ENCODE data around the gene HIVEP3. TPM values are rescaled to one million over a fixed set of nuclear protein-coding genes. Genes with fewer than 3 reads are reported as not detected.

The HIVEP3 gene
- total and polyA plus RNA-seq, 4 donors = 7.0 to 14.7 (median 8.8) TPM

GRCh38 chr1:41611068-41611931 lies 307.4 kb downstream of the HIVEP3 start:
- H3K36me3 ChIP-seq (ENCODE audit: control insufficient read depth in 4 of 4, insufficient read depth in 4 of 4, low read length in 4 of 4) = no peaks in the 10 kb centered on the region
- no peak overlapping the region for H3K4me3 ChIP-seq
- no peak overlapping the region for H3K27ac ChIP-seq (ENCODE audit: low read depth in 1 of 2, low read length in 1 of 2)
- no peak for TF ChIP-seq CTCF (IDR thresholded peaks at IDR 0.05; ENCODE audit: control extremely low read depth, extremely low read depth)
- no peaks in the 10 kb centered on the region for H3K27me3 ChIP-seq (ENCODE audit: control insufficient read depth in 3 of 3, insufficient read depth in 3 of 3, low read length in 2 of 3)
- DNase-seq = no peak
- no peak for ATAC-seq (ENCODE audit: insufficient read depth, low FRiP score)
- WGBS, 2 donors = 83% methylated on average over 17 of the region's 17 CpGs
- H3K9me3 ChIP-seq (ENCODE audit: control insufficient read depth in 4 of 4, insufficient read depth in 3 of 4, low read length in 3 of 4) = no peaks in the 10 kb centered on the region
- peaks cover 0 to 10% (median 0%) of the 10 kb centered on the region in 5 donors for H3K4me1 ChIP-seq (ENCODE audit: control insufficient read depth in 5 of 5, insufficient read depth in 5 of 5, low read length in 5 of 5)
- H3K9ac ChIP-seq (ENCODE audit: insufficient read depth in 1 of 2, low read length in 2 of 2) = no peak overlapping the region

GRCh38 chr1:41610361-41610760 lies 308.4 kb downstream of the HIVEP3 start:
- Histone ChIP-seq H3K27me3 (ENCODE audit: control insufficient read depth in 3 of 3, insufficient read depth in 3 of 3, low read length in 2 of 3) (no peaks in the 10 kb centered on the region), H3K4me3 (no peak overlapping the region), H3K27ac (ENCODE audit: low read depth in 1 of 2, low read length in 1 of 2) (no peak overlapping the region), H3K9me3 (ENCODE audit: control insufficient read depth in 4 of 4, insufficient read depth in 3 of 4, low read length in 3 of 4) (no peaks in the 10 kb centered on the region), H3K9ac (ENCODE audit: insufficient read depth in 1 of 2, low read length in 2 of 2) (no peak overlapping the region), H3K36me3 (ENCODE audit: control insufficient read depth in 4 of 4, insufficient read depth in 4 of 4, low read length in 4 of 4) (no peaks in the 10 kb centered on the region), H3K4me1 (ENCODE audit: control insufficient read depth in 5 of 5, insufficient read depth in 5 of 5, low read length in 5 of 5) (peaks cover 0 to 10% (median 0%) of the 10 kb centered on the region in 5 donors)
- no peak for TF ChIP-seq CTCF (IDR thresholded peaks at IDR 0.05; ENCODE audit: control extremely low read depth, extremely low read depth)
- 94 to 98% methylated on average over 4 of the region's 4 CpGs for WGBS, 2 donors
- DNase-seq (no peak), ATAC-seq (ENCODE audit: insufficient read depth, low FRiP score) (no peak)

- Histone ChIP-seq H3K9ac (ENCODE audit: insufficient read depth in 1 of 2, low read length in 2 of 2) (no peak overlapping the region), H3K36me3 (ENCODE audit: control insufficient read depth in 4 of 4, insufficient read depth in 4 of 4, low read length in 4 of 4) (no peaks in the 10 kb centered on the region), H3K9me3 (ENCODE audit: control insufficient read depth in 4 of 4, insufficient read depth in 3 of 4, low read length in 3 of 4) (no peaks in the 10 kb centered on the region), H3K4me1 (ENCODE audit: control insufficient read depth in 5 of 5, insufficient read depth in 5 of 5, low read length in 5 of 5) (peaks cover 0 to 10% (median 0%) of the 10 kb centered on the region in 5 donors), H3K27me3 (ENCODE audit: control insufficient read depth in 3 of 3, insufficient read depth in 3 of 3, low read length in 2 of 3) (no peaks in the 10 kb centered on the region), H3K27ac (ENCODE audit: low read depth in 1 of 2, low read length in 1 of 2) (no peak overlapping the region), H3K4me3 (no peak overlapping the region)
- no peak for TF ChIP-seq CTCF (IDR thresholded peaks at IDR 0.05; ENCODE audit: control extremely low read depth, extremely low read depth)
- DNase-seq = no peak
- 96 to 98% methylated on average over 10 of the region's 10 CpGs for WGBS, 2 donors
- no peak for ATAC-seq (ENCODE audit: insufficient read depth, low FRiP score)
Measured at GRCh38 chr1:41609166-41609883, 309.4 kb downstream of the HIVEP3 start.
